Stimulated activated CD4-positive, alpha-beta T cell treated with anti-CD3 and anti-CD28 coated beads, Interleukin-2, amount 100 ng/mL, for 4 hours (primary cell): ENCODE measurements around the gene EP400.

Experiments used
- DNase-seq: peaks from one replicate; pipeline ENCODE4 v3.0.0-alpha.2; 2020; ENCODE audit warnings: low read depth

The EP400 gene

GRCh38 chr12:131927110-131928079 is 22.3 kb upstream of the EP400 start:
- no peak for DNase-seq

GRCh38 chr12:131928080-131928710 is 21.5 kb upstream of the EP400 start:
- DNase-seq: no peak

- DNase-seq: peak; percentile 91
These were observed 20.8 kb upstream of the EP400 start, which contains the start of gene PUS1 for GRCh38 chr12:131928711-131929580. PUS1 (plus strand) TSS chr12:131929276; CDS start chr12:131929723, 447 bp downstream.

- no peak for DNase-seq
These were observed 19.9 kb upstream of the EP400 start for GRCh38 chr12:131929581-131930456.

GRCh38 chr12:131930510-131930909 is 19.2 kb upstream of the EP400 start:
- no peak for DNase-seq

GRCh38 chr12:131933387-131933786 is 16.4 kb upstream of the EP400 start:
- no peak for DNase-seq

GRCh38 chr12:131934535-131934934 is 15.2 kb upstream of the EP400 start:
- no peak for DNase-seq

GRCh38 chr12:131938082-131938481 is 11.7 kb upstream of the EP400 start:
- no peak for DNase-seq

- no peak for DNase-seq
These were observed 10.7 kb upstream of the EP400 start for GRCh38 chr12:131939007-131939406.

GRCh38 chr12:131940141-131940547 is 9.6 kb upstream of the EP400 start:
- DNase-seq: no peak

- DNase-seq: no peak
These were observed 8.4 kb upstream of the EP400 start for GRCh38 chr12:131941116-131941986.

GRCh38 chr12:131941987-131942341 is 7.8 kb upstream of the EP400 start:
- DNase-seq: no peak

- DNase-seq: no peak
These were observed 7.1 kb upstream of the EP400 start for GRCh38 chr12:131942671-131943070.

- DNase-seq: no peak
These were observed 6.4 kb upstream of the EP400 start for GRCh38 chr12:131943389-131943788.

- DNase-seq: no peak
These were observed 5.9 kb upstream of the EP400 start for GRCh38 chr12:131943876-131944275.

- no peak for DNase-seq
These were observed 5.0 kb upstream of the EP400 start for GRCh38 chr12:131944601-131945251.

GRCh38 chr12:131946757-131947156 is 3.0 kb upstream of the EP400 start:
- no peak for DNase-seq

GRCh38 chr12:131947482-131948027 is 2.2 kb upstream of the EP400 start:
- DNase-seq: no peak

- no peak for DNase-seq
These were observed 1.5 kb upstream of the EP400 start for GRCh38 chr12:131948166-131948712.
